Measurements from ENCODE around the gene VIM. TPM values are rescaled to one million over a fixed set of nuclear protein-coding genes. Genes with fewer than 3 reads are reported as not detected.

Gene VIM
- total and polyA plus RNA-seq, 2 experiments from 2014 or later: 302 to 1,051 TPM

DNA sequence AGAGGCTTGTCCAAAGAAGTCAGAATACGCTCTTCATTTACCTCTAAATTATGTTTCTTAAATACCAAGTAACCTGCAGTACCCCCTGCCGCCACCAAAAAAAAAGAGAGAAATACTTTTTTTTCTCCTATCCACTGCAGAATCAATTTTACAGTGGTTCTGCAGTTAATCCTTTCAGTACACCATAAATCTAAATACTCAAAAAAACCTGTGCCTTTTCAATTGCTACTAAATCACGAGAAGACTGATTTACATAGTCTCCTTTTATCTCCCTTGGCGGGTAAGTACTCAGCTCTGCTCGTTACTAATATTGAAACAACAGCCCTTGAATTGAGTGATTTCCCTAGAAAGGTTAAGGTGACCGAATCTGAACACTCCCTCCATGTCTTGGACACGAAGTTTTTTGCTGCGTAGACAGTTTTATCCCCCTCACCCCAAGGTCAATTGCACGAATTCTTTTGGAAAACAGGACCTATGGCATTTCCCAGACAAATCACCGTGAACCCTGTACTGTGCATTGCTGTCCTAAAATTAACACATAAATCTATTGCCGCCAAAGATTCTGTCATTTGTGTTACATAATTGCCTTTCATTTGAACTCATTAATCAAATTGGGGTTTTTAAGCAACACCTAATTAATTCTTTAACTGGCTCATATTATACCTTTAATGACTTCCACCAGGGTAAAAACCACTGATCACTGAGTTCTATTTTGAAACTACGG, 512 bp upstream of the VIM start:
- WGBS (ENCODE audit: low lambda C conversion rate, missing lambda C conversion rate): 15% methylated on average over 12 of the region's 12 CpGs
- Histone ChIP-seq H3K79me2 (peaks cover 31% of the 10 kb centered on the region), H4K20me1 (ENCODE audit: insufficient read depth, poor library complexity, severe bottlenecking) (peaks cover 20% of the 10 kb centered on the region), H3K4me2 (peak overlapping the region; percentile 85), H3K27ac (peak overlapping the region; percentile 99), H2AFZ (peak overlapping the region; percentile 5), H3K9me3 (ENCODE audit: low read depth) (no peaks in the 10 kb centered on the region), H3K4me3 (peak overlapping the region; percentile 76), H3K9me2 (replicated peaks; ENCODE audit: insufficient read depth) (no peaks in the 10 kb centered on the region), H3K36me3 (replicated peaks; ENCODE audit: insufficient read depth, low read depth) (peaks cover 3% of the 10 kb centered on the region), H3K4me1 (ENCODE audit: insufficient read depth) (peaks cover 25% of the 10 kb centered on the region), H3K27me3 (peaks cover 23% of the 10 kb centered on the region)
- no peak for DNase-seq (ENCODE audit: low spot score)
- TF ChIP-seq EZH2phosphoT487 (IDR thresholded peaks at IDR 0.05; ENCODE audit: low read depth, severe bottlenecking, unreplicated experiment) (no peak), CTCF (IDR thresholded peaks at IDR 0.05; ENCODE audit: poor library complexity) (peak; percentile 41)

GRCh38 chr10:17229016-17229716, 1.1 kb downstream of the VIM start:
- Histone ChIP-seq H4K20me1 (ENCODE audit: insufficient read depth, poor library complexity, severe bottlenecking) (peaks cover 36% of the 10 kb centered on the region), H3K9me2 (replicated peaks; ENCODE audit: insufficient read depth) (no peaks in the 10 kb centered on the region), H3K4me2 (peak overlapping the region; percentile 85), H2AFZ (peak overlapping the region; percentile 60), H3K27ac (peak overlapping the region; percentile 99), H3K4me3 (peak overlapping the region; percentile 76), H3K79me2 (peaks cover 36% of the 10 kb centered on the region), H3K9me3 (ENCODE audit: low read depth) (no peaks in the 10 kb centered on the region), H3K27me3 (peaks cover 23% of the 10 kb centered on the region), H3K36me3 (replicated peaks; ENCODE audit: insufficient read depth, low read depth) (peaks cover 3% of the 10 kb centered on the region), H3K4me1 (ENCODE audit: insufficient read depth) (peaks cover 31% of the 10 kb centered on the region)
- WGBS (ENCODE audit: low lambda C conversion rate, missing lambda C conversion rate): under 1% methylated on average over 53 of the region's 72 CpGs
- no peak for TF ChIP-seq CTCF (IDR thresholded peaks at IDR 0.05; ENCODE audit: poor library complexity)
- no peak for TF ChIP-seq EZH2phosphoT487 (IDR thresholded peaks at IDR 0.05; ENCODE audit: low read depth, severe bottlenecking, unreplicated experiment)
- no peak for TF ChIP-seq EZH2 (IDR thresholded peaks at IDR 0.05; ENCODE audit: borderline replicate concordance)
- DNase-seq (ENCODE audit: low spot score): peak; percentile 88

DNA sequence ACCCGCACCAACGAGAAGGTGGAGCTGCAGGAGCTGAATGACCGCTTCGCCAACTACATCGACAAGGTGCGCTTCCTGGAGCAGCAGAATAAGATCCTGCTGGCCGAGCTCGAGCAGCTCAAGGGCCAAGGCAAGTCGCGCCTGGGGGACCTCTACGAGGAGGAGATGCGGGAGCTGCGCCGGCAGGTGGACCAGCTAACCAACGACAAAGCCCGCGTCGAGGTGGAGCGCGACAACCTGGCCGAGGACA, 1.6 kb downstream of the VIM start:
- Histone ChIP-seq H3K9me2 (replicated peaks; ENCODE audit: insufficient read depth) (no peaks in the 10 kb centered on the region), H3K36me3 (replicated peaks; ENCODE audit: insufficient read depth, low read depth) (peaks cover 3% of the 10 kb centered on the region), H4K20me1 (ENCODE audit: insufficient read depth, poor library complexity, severe bottlenecking) (peaks cover 40% of the 10 kb centered on the region), H3K4me2 (peak overlapping the region; percentile 85), H3K4me3 (peak overlapping the region; percentile 75), H3K27ac (peak overlapping the region; percentile 99), H3K27me3 (peaks cover 23% of the 10 kb centered on the region), H3K4me1 (ENCODE audit: insufficient read depth) (peaks cover 31% of the 10 kb centered on the region), H3K79me2 (peaks cover 36% of the 10 kb centered on the region), H2AFZ (peak overlapping the region; percentile 38), H3K9me3 (ENCODE audit: low read depth) (no peaks in the 10 kb centered on the region)
- TF ChIP-seq EZH2 (IDR thresholded peaks at IDR 0.05; ENCODE audit: borderline replicate concordance) (no peak), EZH2phosphoT487 (IDR thresholded peaks at IDR 0.05; ENCODE audit: low read depth, severe bottlenecking, unreplicated experiment) (no peak), CTCF (IDR thresholded peaks at IDR 0.05; ENCODE audit: poor library complexity) (no peak)
- under 1% methylated on average over 21 of the region's 21 CpGs for WGBS (ENCODE audit: low lambda C conversion rate, missing lambda C conversion rate)
- no peak for DNase-seq (ENCODE audit: low spot score)
